ENCODE measurements around the gene HTR2B.
"Not testable (repeated sequence)": the region's sequence is repeated elsewhere in the genome, so short reads cannot be mapped to it uniquely, and the experiment has no call there.

Gene HTR2B

GRCh38 chr2:231100321-231100720, 24.5 kb downstream of the HTR2B start:
- in situ Hi-C loops (cut with MboI; ENCODE audit: low sequenced_read_pairs): loop anchor here (25.0 kb wide), 1 partner anchor 337 kb away; no protein-coding TSS in a partner anchor

- in situ Hi-C loops (cut with MboI; ENCODE audit: low sequenced_read_pairs): loop anchor here (25.0 kb wide), 1 partner anchor 337 kb away; no protein-coding TSS in a partner anchor
Observed at GRCh38 chr2:231099918-231100317, 24.9 kb downstream of the HTR2B start.

- in situ Hi-C loops (cut with MboI; ENCODE audit: low sequenced_read_pairs): no loop called here
Observed at GRCh38 chr2:231094736-231095346, 30.0 kb downstream of the HTR2B start.

- in situ Hi-C loops (cut with MboI; ENCODE audit: low sequenced_read_pairs): no loop called here
Observed at GRCh38 chr2:231093933-231094332, 30.9 kb downstream of the HTR2B start.

- in situ Hi-C loops (cut with MboI; ENCODE audit: low sequenced_read_pairs): no loop called here
Observed at GRCh38 chr2:231088754-231089153, 36.1 kb downstream of the HTR2B start.

GRCh38 chr2:231084565-231084964, 40.3 kb downstream of the HTR2B start:
- in situ Hi-C loops (cut with MboI; ENCODE audit: low sequenced_read_pairs): no loop called here

GRCh38 chr2:231069379-231070054, 55.3 kb downstream of the HTR2B start:
- in situ Hi-C loops (cut with MboI; ENCODE audit: low sequenced_read_pairs): no loop called here

- in situ Hi-C loops (cut with MboI; ENCODE audit: low sequenced_read_pairs): no loop called here
Observed at GRCh38 chr2:231068525-231069222, 56.2 kb downstream of the HTR2B start.

GRCh38 chr2:231067531-231067930, 57.3 kb downstream of the HTR2B start:
- in situ Hi-C loops (cut with MboI; ENCODE audit: low sequenced_read_pairs): not testable (repeated sequence)

GRCh38 chr2:231065966-231066365, 58.9 kb downstream of the HTR2B start:
- in situ Hi-C loops (cut with MboI; ENCODE audit: low sequenced_read_pairs): no loop called here

GRCh38 chr2:231063347-231063746, 61.5 kb downstream of the HTR2B start:
- in situ Hi-C loops (cut with MboI; ENCODE audit: low sequenced_read_pairs): no loop called here

- in situ Hi-C loops (cut with MboI; ENCODE audit: low sequenced_read_pairs): no loop called here
Observed at GRCh38 chr2:231062776-231063175, 62.1 kb downstream of the HTR2B start.

GRCh38 chr2:231059756-231060155, 65.1 kb downstream of the HTR2B start:
- in situ Hi-C loops (cut with MboI; ENCODE audit: low sequenced_read_pairs): no loop called here

- in situ Hi-C loops (cut with MboI; ENCODE audit: low sequenced_read_pairs): no loop called here
Observed at GRCh38 chr2:231058761-231059550, 65.9 kb downstream of the HTR2B start.

Measured in HL-60/S4 treated with retinoic acid at 250 ng/mL for 4 days and 3 days (cell line).